HEK293T (cell line): ENCODE measurements around the gene GJD3.

Experiments used
- CTCF ChIA-PET: fragments of 350-600 bp; formaldehyde crosslinking; extraction: SDS; loops from one replicate; lab custom pipeline; 2021; ENCODE audit warnings: antibody characterized with exemption, inconsistent platforms; lab: Yijun Ruan, JAX
- POLR2A ChIA-PET: fragments of 350-600 bp; formaldehyde crosslinking; extraction: SDS; loops from one replicate; lab custom pipeline; 2020; ENCODE audit warnings: antibody characterized with exemption, inconsistent platforms; lab: Yijun Ruan, JAX
- DNase-seq: peaks from one replicate; pipeline ENCODE4 v3.0.0; 2012; ENCODE audit warnings: mixed read lengths; ENCODE audit errors: extremely low spot score
- ARNT ChIP-seq: fragments of 450-650 bp; IDR thresholded peaks from 2 replicates; pipeline ENCODE4 v1.6.1; 2017; ENCODE audit warnings: mild to moderate bottlenecking
- BHLHE40 ChIP-seq: fragments of 450-650 bp; IDR thresholded peaks from 2 replicates; pipeline ENCODE4 v1.6.1; 2016; ENCODE audit warnings: mild to moderate bottlenecking, moderate library complexity, borderline replicate concordance
- CTBP1 ChIP-seq: fragments of 450-650 bp; IDR thresholded peaks from 2 replicates; pipeline ENCODE4 v1.6.1; 2016; ENCODE audit warnings: borderline replicate concordance
- ELF4 ChIP-seq: fragments of 450-650 bp; IDR thresholded peaks from 2 replicates; pipeline ENCODE4 v1.6.1; 2017; ENCODE audit warnings: antibody characterized with exemption
- FOXA1 ChIP-seq: fragments of 450-650 bp; IDR thresholded peaks from 2 replicates; pipeline ENCODE4 v1.6.1; 2016; ENCODE audit warnings: mild to moderate bottlenecking
- FOXK2 ChIP-seq: fragments of 450-650 bp; IDR thresholded peaks from 2 replicates; pipeline ENCODE4 v1.6.1; 2016; ENCODE audit warnings: mild to moderate bottlenecking
- FOXM1 ChIP-seq: fragments of 450-650 bp; IDR thresholded peaks from 2 replicates; pipeline ENCODE4 v1.6.1; 2017; ENCODE audit warnings: mild to moderate bottlenecking, borderline replicate concordance
- HDGF ChIP-seq: fragments of 450-650 bp; IDR thresholded peaks from 2 replicates; pipeline ENCODE4 v1.6.1; 2017; ENCODE audit warnings: antibody characterized with exemption, borderline replicate concordance
- L3MBTL2 ChIP-seq: fragments of 450-650 bp; conservative IDR thresholded peaks from 2 replicates; pipeline ENCODE4 v1.6.1; 2016; ENCODE audit warnings: mild to moderate bottlenecking
- LEF1 ChIP-seq: fragments of 450-650 bp; IDR thresholded peaks from 2 replicates; pipeline ENCODE4 v1.6.1; 2017; ENCODE audit warnings: mild to moderate bottlenecking, borderline replicate concordance
- NFRKB ChIP-seq: fragments of 450-650 bp; IDR thresholded peaks from 2 replicates; pipeline ENCODE4 v1.6.1; 2016; ENCODE audit warnings: mild to moderate bottlenecking, moderate library complexity
- PKNOX1 ChIP-seq: fragments of 450-650 bp; IDR thresholded peaks from 2 replicates; pipeline ENCODE4 v1.6.1; 2016
- SP1 ChIP-seq: fragments of 450-650 bp; IDR thresholded peaks from 2 replicates; pipeline ENCODE4 v1.6.1; 2017
- SUZ12 ChIP-seq: fragments of 450-650 bp; IDR thresholded peaks from 2 replicates; pipeline ENCODE4 v1.6.1; 2016; ENCODE audit warnings: mild to moderate bottlenecking
- TARDBP ChIP-seq: fragments of 450-650 bp; IDR thresholded peaks from 2 replicates; pipeline ENCODE4 v1.6.1; 2016
- ZNF384 ChIP-seq: fragments of 450-650 bp; IDR thresholded peaks from 2 replicates; pipeline ENCODE4 v1.6.1; 2016

GJD3 gene

GRCh38 chr17:40358323-40359038 is 6.1 kb downstream of the GJD3 start:
- TF ChIP-seq FOXK2, result no peak
- TF ChIP-seq HDGF, result no peak
- TF ChIP-seq FOXM1, result no peak
- TF ChIP-seq ARNT, result no peak
- no peak for TF ChIP-seq ELF4
- no peak for TF ChIP-seq TARDBP
- no peak for TF ChIP-seq SP1
- no peak for TF ChIP-seq PKNOX1
- TF ChIP-seq FOXA1, result no peak
- TF ChIP-seq CTBP1, result no peak
- TF ChIP-seq ZNF384, result no peak
- no peak for TF ChIP-seq SUZ12
- CTCF ChIA-PET, result interaction anchor here (0.7 to 6.6 kb wide), 4 partner anchors 51 to 176 kb away, joined by 3 to 36 read pairs (median 4); no protein-coding TSS in a partner anchor
- POLR2A ChIA-PET, result no interaction called here
- DNase-seq, result peak; percentile 81

- DNase-seq, result no peak
- TF ChIP-seq L3MBTL2 (no peak), LEF1 (no peak), NFRKB (no peak), ARNT (no peak), ELF4 (no peak), ZNF384 (no peak), FOXA1 (no peak), HDGF (no peak), SUZ12 (no peak), CTBP1 (no peak), SP1 (no peak), PKNOX1 (no peak), TARDBP (no peak), FOXK2 (no peak), FOXM1 (no peak), BHLHE40 (no peak)
- CTCF ChIA-PET, result interaction anchor here (0.5 to 6.6 kb wide), 5 partner anchors 50 to 177 kb away, joined by 3 to 36 read pairs (median 3); no protein-coding TSS in a partner anchor
- POLR2A ChIA-PET, result interaction anchor here (0.9 kb wide), 1 partner anchor 69 kb away, joined by 3 read pairs; no protein-coding TSS in a partner anchor
These were observed 7.3 kb downstream of the GJD3 start for GRCh38 chr17:40356990-40357881.

- POLR2A ChIA-PET, result interaction anchor here (1.6 kb wide), 1 partner anchor 51 kb away, joined by 8 read pairs; no protein-coding TSS in a partner anchor
- no peak for DNase-seq
- TF ChIP-seq ELF4, result no peak
- TF ChIP-seq SP1, result no peak
- no peak for TF ChIP-seq CTBP1
- CTCF ChIA-PET, result interaction anchor here (0.5 to 6.6 kb wide), 5 partner anchors 48 to 178 kb away, joined by 3 to 36 read pairs (median 9); partner anchors contain the start of gene RARA
These were observed 8.5 kb downstream of the GJD3 start for GRCh38 chr17:40355804-40356758.

GRCh38 chr17:40355123-40355803 is 9.3 kb downstream of the GJD3 start:
- POLR2A ChIA-PET, result interaction anchor here (0.5 to 1.6 kb wide), 5 partner anchors 9 to 55 kb away, joined by 3 to 8 read pairs (median 4); no protein-coding TSS in a partner anchor
- CTCF ChIA-PET, result interaction anchor here (0.5 to 2.3 kb wide), 16 partner anchors 10 to 204 kb away, joined by 3 to 31 read pairs (median 4); partner anchors contain the start of gene RARA
- no peak for TF ChIP-seq SUZ12
- TF ChIP-seq HDGF, result no peak
- no peak for TF ChIP-seq CTBP1
- TF ChIP-seq ARNT, result no peak
- no peak for TF ChIP-seq FOXA1
- no peak for TF ChIP-seq BHLHE40
- TF ChIP-seq FOXK2, result no peak
- no peak for TF ChIP-seq FOXM1
- TF ChIP-seq PKNOX1, result no peak
- TF ChIP-seq ZNF384, result no peak
- TF ChIP-seq SP1, result no peak
- no peak for TF ChIP-seq LEF1
- no peak for TF ChIP-seq L3MBTL2
- no peak for TF ChIP-seq ELF4
- TF ChIP-seq NFRKB, result no peak
- TF ChIP-seq TARDBP, result no peak
- DNase-seq, result peak; percentile 72
